ENCODE results near the gene CDS2.
A peak's percentile ranks its signal among the peaks of the same experiment; 100 is the strongest.

Gene CDS2

DNA sequence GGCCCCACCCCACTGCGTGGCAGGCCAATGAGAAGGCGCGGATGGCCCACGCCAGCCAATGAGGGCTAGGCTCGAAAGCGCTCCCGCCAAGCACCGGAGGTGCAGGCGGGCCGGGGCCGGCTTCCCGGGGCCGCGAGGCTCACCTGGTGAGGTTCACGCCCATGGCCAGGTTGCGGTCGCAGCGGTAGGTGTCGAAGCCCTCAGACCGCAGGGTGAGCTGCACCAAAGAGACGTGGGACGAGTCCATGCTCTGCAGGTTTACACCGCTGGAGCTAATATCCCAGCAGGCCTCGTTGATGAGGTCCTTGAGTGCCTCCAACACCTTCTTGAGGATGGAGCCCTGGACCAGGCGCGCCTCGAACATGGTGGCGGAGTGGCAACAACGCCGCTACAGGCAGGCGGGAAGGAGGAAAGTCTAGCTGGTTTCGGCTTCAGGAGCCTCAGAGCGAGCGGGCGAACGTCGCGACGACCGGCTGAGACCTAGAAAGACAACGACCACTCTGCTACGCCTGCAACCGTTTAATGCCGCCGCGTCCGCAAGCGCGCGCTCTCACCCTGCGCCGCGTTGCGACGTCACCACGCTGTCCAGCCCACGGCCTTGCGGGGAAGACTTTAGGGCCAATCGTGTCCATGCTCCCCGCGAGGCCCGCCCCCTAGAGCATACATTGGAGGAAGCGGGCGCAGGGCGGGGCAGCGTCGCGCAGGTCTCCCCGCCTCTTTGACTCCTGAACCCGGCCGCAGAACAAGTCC lies 7.2 kb upstream of the CDS2 start, which contains the start of gene PCNA:
Gene PCNA, minus strand, starts transcription at position 524 of the 750 bp plus-strand sequence. Its CDS starts 160 bp downstream, at position 364.
- peak; percentile 96 for DNase-seq (ENCODE audit: low spot score)

DNA sequence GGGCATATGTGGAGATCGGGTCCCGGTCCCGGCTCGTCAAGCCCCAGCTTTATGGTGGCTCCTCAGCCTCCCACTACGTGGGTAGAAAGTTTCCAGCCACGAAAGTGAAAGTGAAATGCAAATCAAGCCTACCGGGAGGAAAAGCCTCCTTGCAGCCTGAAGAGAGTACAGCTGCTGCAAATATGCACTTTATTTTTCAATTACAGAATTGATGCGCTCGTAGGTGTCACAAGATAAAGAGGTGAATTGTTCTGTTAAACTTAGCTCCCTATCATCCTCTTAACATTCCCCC lies 6.7 kb upstream of the CDS2 start:
- DNase-seq (ENCODE audit: low spot score): no peak

DNA sequence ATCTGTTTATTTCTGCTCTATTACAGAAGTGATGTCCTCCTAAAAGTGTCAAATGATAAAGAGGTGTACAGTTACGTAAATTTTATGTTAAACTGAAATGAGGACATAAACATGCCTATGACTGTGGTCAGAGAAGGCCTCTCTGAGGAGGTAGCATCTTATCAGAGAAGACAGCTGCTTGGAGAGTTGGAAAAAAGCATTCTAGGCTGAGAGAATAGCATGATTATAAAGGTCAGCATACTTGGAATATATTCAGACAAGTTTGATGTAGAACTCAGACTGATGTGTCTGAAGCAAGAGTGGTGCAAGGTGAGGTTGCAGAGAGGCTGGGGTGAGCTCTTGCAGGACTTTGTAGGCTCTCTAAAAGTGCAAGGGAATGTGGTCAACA lies 3.9 kb upstream of the CDS2 start:
- DNase-seq (ENCODE audit: low spot score): no peak

DNA sequence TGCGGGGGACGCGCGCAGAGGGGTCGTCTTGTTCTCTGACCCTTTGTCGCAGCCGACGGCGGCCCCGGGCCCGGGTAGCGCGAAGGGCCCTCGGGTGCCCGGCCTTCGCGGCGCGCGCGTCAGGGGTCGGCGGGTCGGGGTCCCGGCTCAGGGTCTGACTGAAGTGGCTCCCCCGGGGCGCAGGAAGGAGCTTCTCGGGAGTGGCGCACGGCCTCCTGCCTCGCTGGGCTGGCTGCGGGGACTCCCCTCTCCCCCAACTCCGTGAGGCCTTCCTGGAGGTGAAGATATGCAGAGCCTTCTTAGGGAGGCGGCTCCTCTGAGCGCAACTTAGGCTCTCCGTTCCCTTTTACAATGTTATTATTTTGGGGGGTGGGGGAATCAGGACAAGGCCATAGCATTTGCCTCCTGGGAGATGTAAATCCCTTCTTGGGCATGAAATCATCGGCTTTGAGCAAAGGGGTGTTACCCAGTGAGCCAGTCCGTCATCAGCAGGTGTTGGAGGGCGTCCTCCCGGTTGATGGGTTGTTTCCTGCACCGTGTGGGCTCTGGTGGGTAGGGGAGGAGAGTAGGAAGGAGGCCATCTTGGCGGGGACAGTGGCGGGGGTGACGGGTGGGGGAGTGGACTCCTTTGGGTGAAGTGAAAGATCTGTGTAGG lies 523 bp downstream of the CDS2 start:
- peak; percentile 65 for DNase-seq (ENCODE audit: low spot score)

- DNase-seq (ENCODE audit: low spot score): no peak
These were observed 1.1 kb downstream of the CDS2 start for GRCh38 chr20:5127859-5128424.

GRCh38 chr20:5128886-5129285 lies 2.1 kb downstream of the CDS2 start:
- DNase-seq (ENCODE audit: low spot score): no peak

- no peak for DNase-seq (ENCODE audit: low spot score)
These were observed 4.7 kb downstream of the CDS2 start for GRCh38 chr20:5131502-5131901.

DNA sequence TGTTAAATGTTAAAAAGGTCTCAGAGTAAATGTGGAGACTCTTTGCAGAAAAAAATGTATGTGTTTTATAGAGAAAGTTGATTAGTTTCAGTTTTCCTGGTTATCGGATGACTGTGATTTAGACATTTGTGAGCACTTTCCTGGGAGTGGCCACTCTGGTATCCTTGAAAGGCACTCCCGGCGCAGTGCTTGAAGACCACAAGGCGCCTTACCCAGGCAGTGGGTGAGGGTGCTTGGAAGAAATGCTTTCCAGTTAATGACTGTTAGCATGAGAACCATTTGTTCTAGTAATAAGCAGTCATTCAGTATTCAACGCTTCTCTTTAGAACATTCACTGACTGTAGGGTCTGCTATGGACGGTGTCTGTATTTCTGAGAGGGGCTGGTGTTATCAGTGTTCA lies 7.2 kb downstream of the CDS2 start:
- no peak for DNase-seq (ENCODE audit: low spot score)

- DNase-seq (ENCODE audit: low spot score): no peak
These were observed 8.7 kb downstream of the CDS2 start for GRCh38 chr20:5135363-5136012.

DNA sequence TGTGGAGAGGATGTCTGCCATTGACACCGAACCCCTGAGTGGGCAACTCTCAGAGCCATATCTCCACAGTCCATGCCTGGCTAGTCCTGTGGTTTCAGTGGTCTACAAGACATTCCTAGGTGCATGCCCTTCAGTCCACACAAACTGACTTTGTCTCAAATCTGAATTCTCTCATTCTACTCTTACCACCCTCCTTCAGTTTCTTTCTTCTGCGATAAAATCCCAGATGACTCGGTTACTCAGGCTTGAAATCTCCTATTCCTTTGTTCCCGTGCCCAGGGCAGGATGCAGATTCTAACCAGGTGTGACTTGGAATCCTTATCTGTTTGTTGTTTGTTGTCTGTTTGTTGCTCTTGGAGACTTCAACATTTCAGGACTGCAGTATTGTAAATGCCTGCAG lies 9.3 kb downstream of the CDS2 start:
- no peak for DNase-seq (ENCODE audit: low spot score)

- DNase-seq (ENCODE audit: low spot score): no peak
These were observed 13.4 kb downstream of the CDS2 start for GRCh38 chr20:5140195-5140594.

DNA sequence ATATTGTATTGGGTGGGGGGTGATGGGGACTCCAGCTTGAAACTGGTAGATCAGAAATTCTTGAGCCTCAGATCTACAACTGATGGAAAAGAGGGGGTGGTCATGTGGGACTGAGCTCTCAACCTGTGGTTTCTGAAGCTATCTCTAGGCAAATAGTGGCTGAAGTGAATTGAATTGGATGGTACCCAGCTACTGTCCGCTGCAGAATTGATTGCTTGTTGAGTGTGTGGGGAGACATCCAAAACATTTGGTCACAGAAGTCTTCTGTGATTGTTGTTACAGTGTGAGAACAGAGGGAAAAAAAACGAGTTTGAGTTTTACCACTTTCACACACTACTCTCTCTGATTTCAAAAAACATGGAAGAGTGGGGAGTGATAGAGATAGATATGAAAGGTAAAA lies 14.8 kb downstream of the CDS2 start:
- DNase-seq (ENCODE audit: low spot score): no peak

DNA sequence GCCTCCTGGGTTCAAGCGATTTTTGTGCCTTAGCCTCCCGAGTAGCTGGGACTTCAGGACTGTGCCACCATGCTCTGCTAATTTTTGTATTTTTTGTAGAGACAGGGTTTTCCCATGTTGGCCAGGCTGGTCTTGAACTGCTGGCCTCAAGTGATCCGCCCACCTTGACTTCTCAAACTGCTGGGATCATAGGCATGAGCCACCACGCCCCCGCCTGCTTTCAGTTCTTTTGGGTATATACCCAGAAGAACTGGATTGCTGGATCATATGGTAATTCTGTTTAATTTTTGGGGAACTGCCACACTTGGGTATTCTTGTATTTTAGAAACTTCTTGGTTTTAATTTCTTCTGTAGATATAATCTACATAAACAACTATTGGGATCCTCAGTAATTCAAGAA lies 17.0 kb downstream of the CDS2 start:
- DNase-seq (ENCODE audit: low spot score): no peak

DNA sequence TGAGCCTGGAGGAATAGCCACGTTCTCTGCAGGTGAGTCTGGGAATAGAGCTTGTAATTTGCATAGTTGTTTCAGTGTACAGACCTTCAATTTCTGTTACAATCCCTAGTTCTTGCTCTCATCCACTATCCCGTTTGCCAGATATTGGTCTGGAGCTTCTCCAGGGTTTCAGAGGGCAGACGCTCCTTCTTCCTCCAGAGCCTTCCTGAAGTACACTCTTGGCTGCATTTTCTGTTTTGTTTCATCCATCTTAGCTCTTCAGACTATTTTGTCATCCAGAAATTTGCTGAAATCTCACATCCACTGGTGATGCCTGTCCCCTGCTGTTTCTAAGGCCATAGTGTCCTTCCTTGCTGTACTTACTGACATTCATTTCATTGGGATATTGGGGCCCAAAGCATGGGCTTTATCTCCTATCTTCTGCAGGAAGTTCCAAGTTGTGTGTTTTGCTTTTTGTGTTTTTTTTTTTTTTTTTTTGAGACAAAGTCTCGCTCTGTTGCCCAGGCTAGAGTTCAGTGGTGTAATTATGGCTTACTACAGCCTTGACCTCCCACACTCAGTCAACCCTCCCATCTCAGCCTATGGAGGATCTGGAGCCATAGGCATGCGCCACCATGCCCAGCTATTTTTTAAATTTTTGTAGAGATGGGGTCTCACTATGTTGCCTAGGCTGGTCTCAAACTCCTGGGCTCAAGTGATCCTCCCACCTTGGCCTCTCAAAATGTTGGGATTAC lies 18.7 kb downstream of the CDS2 start:
- no peak for DNase-seq (ENCODE audit: low spot score)

GRCh38 chr20:5146099-5146668 lies 19.4 kb downstream of the CDS2 start:
- no peak for DNase-seq (ENCODE audit: low spot score)

GRCh38 chr20:5146871-5147592 lies 20.2 kb downstream of the CDS2 start:
- DNase-seq (ENCODE audit: low spot score): no peak

DNA sequence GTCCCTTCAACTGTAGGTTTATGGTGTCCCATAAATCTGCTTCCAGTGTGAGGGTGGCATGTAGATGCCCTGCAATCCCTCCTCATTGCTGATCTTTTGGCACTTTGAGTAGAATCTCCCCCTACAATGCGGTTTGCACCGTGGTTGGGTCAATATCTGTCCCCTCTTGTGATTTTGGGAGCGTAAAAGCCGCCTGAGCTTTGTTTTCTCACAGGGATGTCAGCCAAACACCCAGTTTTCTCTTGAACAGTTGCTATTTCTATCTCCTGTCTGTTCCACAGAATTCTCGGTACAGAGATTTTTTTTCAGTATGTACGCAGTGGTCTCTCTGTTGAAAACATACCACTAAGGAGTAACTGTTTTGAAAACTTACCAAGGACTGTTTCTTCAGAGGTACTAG lies 21.8 kb downstream of the CDS2 start:
- DNase-seq (ENCODE audit: low spot score): no peak

DNA sequence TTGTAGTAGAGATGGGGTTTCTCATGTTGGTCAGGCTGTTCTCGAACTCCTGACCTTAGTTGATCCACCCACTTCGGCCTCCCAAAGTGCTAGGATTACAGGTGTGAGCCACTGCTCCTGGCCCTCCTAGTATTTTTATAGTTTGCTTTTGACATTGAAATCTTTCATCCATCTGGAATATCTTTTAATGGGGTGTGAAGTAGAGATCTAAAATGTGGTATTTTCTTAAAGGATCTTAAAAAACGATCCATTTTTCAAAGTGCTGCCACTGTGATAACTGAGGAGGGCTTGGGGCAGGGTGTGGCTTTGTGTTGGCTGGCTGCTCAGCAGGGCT lies 23.1 kb downstream of the CDS2 start:
- DNase-seq (ENCODE audit: low spot score): no peak

DNA sequence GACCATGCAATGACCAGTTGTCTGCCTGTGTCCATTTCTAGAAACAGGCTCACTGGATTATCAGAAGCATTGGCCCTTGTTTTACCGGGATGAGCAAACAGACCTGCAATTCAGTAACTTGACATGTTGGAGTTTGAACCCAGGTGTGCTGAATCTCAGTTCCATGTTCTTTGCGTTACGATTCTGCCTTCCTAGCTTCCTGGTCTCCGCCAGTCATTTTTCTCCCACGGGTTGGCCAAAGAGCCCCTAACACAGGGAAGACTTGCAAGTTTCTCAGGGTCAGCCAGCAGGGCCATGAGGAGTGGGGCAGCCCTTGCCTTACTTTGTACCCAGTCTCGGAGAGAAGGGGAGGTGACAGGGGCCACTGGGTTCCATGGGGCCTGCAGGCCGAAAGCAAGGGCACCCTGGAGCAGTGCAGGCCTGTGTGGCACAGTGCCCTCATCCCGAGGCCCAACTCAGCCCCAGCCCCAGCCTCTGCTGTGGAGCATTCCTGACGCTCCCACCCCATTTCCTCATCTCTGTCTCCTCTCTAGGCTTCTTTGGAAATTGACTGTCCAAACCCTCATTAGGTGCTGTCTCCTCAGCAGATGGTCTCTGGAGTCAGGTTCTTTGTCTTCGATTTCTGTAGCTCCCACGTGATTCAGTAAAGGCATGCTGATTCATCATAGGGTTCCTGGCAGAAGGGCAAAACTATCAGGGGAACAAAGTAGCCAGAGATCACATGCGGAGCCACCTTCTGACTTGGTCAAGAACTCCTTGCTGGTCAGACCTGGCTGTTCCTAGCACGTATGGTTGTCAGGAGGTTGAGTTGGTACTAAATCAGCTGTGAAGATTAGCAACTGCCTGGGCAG lies 23.6 kb downstream of the CDS2 start:
- DNase-seq (ENCODE audit: low spot score): no peak

- DNase-seq (ENCODE audit: low spot score): no peak
These were observed 26.3 kb downstream of the CDS2 start for GRCh38 chr20:5153152-5153467.

Data from ecto neural progenitor cell (in vitro differentiated cells).